ENCODE measurements around the gene CEBPE.

The CEBPE gene

DNA sequence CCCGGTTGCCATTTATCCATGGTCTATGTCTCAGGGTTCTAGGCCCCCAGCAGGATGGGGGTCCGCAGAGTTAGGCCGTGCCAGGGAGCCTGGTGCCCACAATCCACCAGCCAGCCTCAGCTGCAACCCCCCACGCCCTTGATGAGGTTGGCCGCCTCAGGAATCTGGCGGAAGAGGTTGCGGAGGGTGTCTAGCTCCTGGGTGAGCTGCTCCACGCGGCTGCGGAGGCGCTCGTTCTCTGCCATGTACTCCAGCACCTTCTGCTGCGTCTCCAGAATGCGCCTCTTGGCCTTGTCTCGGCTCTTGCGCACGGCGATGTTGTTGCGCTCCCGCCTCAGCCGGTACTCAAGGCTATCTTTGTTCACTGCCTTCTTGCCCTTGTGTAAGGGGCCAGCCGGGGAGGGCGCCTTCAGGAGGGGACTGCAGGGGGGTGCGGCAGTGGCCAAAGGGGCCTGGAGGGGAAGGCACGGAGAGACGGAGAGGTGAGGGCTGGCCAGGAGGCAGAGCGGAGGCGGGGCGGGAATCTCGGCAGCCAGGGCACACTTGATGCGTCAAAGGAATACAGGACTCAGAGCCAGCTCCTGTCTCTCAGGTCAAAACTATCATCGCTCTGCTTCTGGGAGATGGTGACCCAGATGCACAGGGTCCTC lies 1.6 kb downstream of the CEBPE start:
- Histone ChIP-seq H3K4me2 (ENCODE audit: low read length) (no peak overlapping the region), H3K79me2 (no peaks in the 10 kb centered on the region), H3K9me3 (ENCODE audit: control insufficient read depth, low read length) (no peaks in the 10 kb centered on the region), H3K27ac (no peak overlapping the region), H3K36me3 (ENCODE audit: control insufficient read depth, insufficient read depth, low read length) (no peaks in the 10 kb centered on the region), H3K9ac (no peak overlapping the region), H3K4me3 (ENCODE audit: low read depth, low read length) (no peak overlapping the region), H3K27me3 (ENCODE audit: control insufficient read depth, insufficient read depth, low read length) (no peaks in the 10 kb centered on the region), H2AFZ (no peak overlapping the region), H3K4me1 (peaks cover 22% of the 10 kb centered on the region)
- no peak for TF ChIP-seq CTCF (IDR thresholded peaks at IDR 0.05)

GRCh38 chr14:23115918-23116317 lies 3.1 kb downstream of the CEBPE start:
- H3K79me2 ChIP-seq: no peaks in the 10 kb centered on the region
- no peak overlapping the region for H3K4me3 ChIP-seq (ENCODE audit: low read depth, low read length)
- H3K9ac ChIP-seq: no peak overlapping the region
- H3K27ac ChIP-seq: no peak overlapping the region
- H3K4me2 ChIP-seq (ENCODE audit: low read length): no peak overlapping the region
- peaks cover 12% of the 10 kb centered on the region for H3K4me1 ChIP-seq
- no peak for TF ChIP-seq CTCF (IDR thresholded peaks at IDR 0.05)
- H3K9me3 ChIP-seq (ENCODE audit: control insufficient read depth, low read length): no peaks in the 10 kb centered on the region
- H3K36me3 ChIP-seq (ENCODE audit: control insufficient read depth, insufficient read depth, low read length): no peaks in the 10 kb centered on the region
- H2AFZ ChIP-seq: no peak overlapping the region
- no peaks in the 10 kb centered on the region for H3K27me3 ChIP-seq (ENCODE audit: control insufficient read depth, insufficient read depth, low read length)

GRCh38 chr14:23115039-23115731 lies 3.9 kb downstream of the CEBPE start:
- H3K79me2 ChIP-seq: no peaks in the 10 kb centered on the region
- no peaks in the 10 kb centered on the region for H3K36me3 ChIP-seq (ENCODE audit: control insufficient read depth, insufficient read depth, low read length)
- no peak overlapping the region for H3K4me3 ChIP-seq (ENCODE audit: low read depth, low read length)
- peaks cover 8% of the 10 kb centered on the region for H3K4me1 ChIP-seq
- no peak overlapping the region for H3K27ac ChIP-seq
- no peaks in the 10 kb centered on the region for H3K27me3 ChIP-seq (ENCODE audit: control insufficient read depth, insufficient read depth, low read length)
- no peak for TF ChIP-seq CTCF (IDR thresholded peaks at IDR 0.05)
- no peak overlapping the region for H2AFZ ChIP-seq
- no peak overlapping the region for H3K4me2 ChIP-seq (ENCODE audit: low read length)
- no peak overlapping the region for H3K9ac ChIP-seq
- H3K9me3 ChIP-seq (ENCODE audit: control insufficient read depth, low read length): no peaks in the 10 kb centered on the region

DNA sequence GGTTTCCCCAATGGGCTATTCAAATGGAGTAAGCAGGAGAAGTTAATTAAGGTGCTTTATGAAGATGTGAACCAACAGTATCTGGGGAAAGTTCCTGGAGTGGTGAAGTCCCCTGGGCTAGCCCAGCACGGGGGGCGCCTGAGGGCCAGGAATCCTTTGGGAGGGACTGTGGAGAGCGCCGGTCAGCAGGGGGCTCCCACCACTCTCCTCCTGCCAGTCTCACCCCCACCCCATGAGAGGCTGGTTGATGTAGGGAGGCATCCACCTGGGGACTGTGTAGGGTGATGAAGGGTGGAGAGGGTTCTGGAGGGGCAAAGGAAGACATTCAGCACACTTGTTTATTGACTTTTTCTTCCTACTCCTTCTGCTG lies 4.4 kb downstream of the CEBPE start:
- Histone ChIP-seq H2AFZ (no peak overlapping the region), H3K9me3 (ENCODE audit: control insufficient read depth, low read length) (no peaks in the 10 kb centered on the region), H3K79me2 (no peaks in the 10 kb centered on the region), H3K36me3 (ENCODE audit: control insufficient read depth, insufficient read depth, low read length) (no peaks in the 10 kb centered on the region), H3K4me1 (peaks cover 8% of the 10 kb centered on the region), H3K4me2 (ENCODE audit: low read length) (no peak overlapping the region), H3K9ac (no peak overlapping the region), H3K4me3 (ENCODE audit: low read depth, low read length) (no peak overlapping the region), H3K27me3 (ENCODE audit: control insufficient read depth, insufficient read depth, low read length) (no peaks in the 10 kb centered on the region), H3K27ac (no peak overlapping the region)
- no peak for TF ChIP-seq CTCF (IDR thresholded peaks at IDR 0.05)

DNA sequence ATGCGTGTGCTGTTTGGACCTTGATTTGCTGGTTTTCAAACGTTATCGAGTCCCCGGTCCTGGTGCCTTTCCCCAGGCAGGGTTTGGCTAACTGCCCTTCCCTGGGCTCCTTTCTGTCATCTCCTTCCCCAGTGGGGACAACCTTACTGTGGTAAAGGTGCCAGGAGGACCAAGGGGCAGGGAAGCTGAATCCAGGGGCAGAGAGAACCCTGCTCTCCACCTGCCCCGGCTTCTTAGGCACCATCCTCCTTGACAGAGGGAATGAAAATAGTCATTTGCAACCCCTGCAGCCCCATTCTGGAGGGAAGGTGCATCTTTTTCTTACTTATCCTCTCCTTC lies 5.0 kb downstream of the CEBPE start:
- H3K27ac ChIP-seq: no peak overlapping the region
- H3K9ac ChIP-seq: no peak overlapping the region
- H3K9me3 ChIP-seq (ENCODE audit: control insufficient read depth, low read length): no peaks in the 10 kb centered on the region
- H3K27me3 ChIP-seq (ENCODE audit: control insufficient read depth, insufficient read depth, low read length): no peaks in the 10 kb centered on the region
- H3K4me1 ChIP-seq: peaks cover 8% of the 10 kb centered on the region
- peak overlapping the region; percentile 75 for H2AFZ ChIP-seq
- TF ChIP-seq CTCF (IDR thresholded peaks at IDR 0.05): no peak
- no peak overlapping the region for H3K4me3 ChIP-seq (ENCODE audit: low read depth, low read length)
- H3K36me3 ChIP-seq (ENCODE audit: control insufficient read depth, insufficient read depth, low read length): no peaks in the 10 kb centered on the region
- H3K4me2 ChIP-seq (ENCODE audit: low read length): no peak overlapping the region
- no peaks in the 10 kb centered on the region for H3K79me2 ChIP-seq

Measured in parathyroid adenoma (tissue), 2 donors.